NT2/D1 (cell line): ENCODE results near the gene ZNF329.

Experiments used
- DNase-seq: peaks from one replicate; pipeline ENCODE4 v3.0.0-alpha.2; 2011; ENCODE audit warnings: low read depth, low spot score
- H3K27me3 ChIP-seq: 2 replicates; pipeline ENCODE4 v1.6.0; 2011; ENCODE audit warnings: mild to moderate bottlenecking; ENCODE audit not compliant: insufficient read length, insufficient read depth
- H3K36me3 ChIP-seq: 2 replicates; pipeline ENCODE4 v1.6.1; 2011; ENCODE audit warnings: mild to moderate bottlenecking, low read length, mixed read lengths; ENCODE audit not compliant: insufficient read depth, insufficient read length
- H3K4me1 ChIP-seq: 2 replicates; pipeline ENCODE4 v1.5.1; 2011; ENCODE audit not compliant: insufficient read depth, insufficient read length
- H3K4me3 ChIP-seq: 2 replicates; pipeline ENCODE4 v1.5.1; 2011; ENCODE audit warnings: low read depth; ENCODE audit not compliant: insufficient read length
- H3K9ac ChIP-seq: 2 replicates; pipeline ENCODE4 v1.6.0; 2011; ENCODE audit warnings: low read depth; ENCODE audit not compliant: insufficient read length
- H3K9me3 ChIP-seq: 2 replicates; pipeline ENCODE4 v1.5.1; 2011; ENCODE audit warnings: mild to moderate bottlenecking, low read length; ENCODE audit not compliant: insufficient read depth
- SUZ12 ChIP-seq: IDR thresholded peaks from 2 replicates; pipeline ENCODE4 v1.6.1; 2011; ENCODE audit not compliant: insufficient read length, insufficient read depth; ENCODE audit errors: extremely low read depth
- YY1 ChIP-seq: IDR thresholded peaks from 2 replicates; pipeline ENCODE4 v1.6.1; 2011; ENCODE audit not compliant: insufficient read length, insufficient read depth
- ZNF274 ChIP-seq: IDR thresholded peaks from 2 replicates; pipeline ENCODE4 v1.6.1; 2011; ENCODE audit warnings: mild to moderate bottlenecking, low read depth, low read length

Gene ZNF329

DNA sequence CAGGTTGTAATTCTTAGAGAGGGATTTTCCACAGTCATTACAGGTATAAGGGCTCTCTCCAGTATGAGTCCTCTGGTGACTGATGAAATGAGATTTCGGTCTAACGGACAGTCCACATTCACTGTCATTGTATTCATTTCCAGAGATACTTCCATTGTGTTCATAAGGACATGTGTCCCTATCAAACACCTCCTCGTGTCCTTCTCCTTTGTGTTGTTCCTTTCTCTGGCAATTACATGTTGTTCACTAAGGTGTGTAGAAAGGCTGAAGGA lies 42.1 kb downstream of the ZNF329 start:
- Histone ChIP-seq H3K36me3 (peaks cover 27% of the 10 kb centered on the region), H3K4me1 (no peaks in the 10 kb centered on the region), H3K9ac (no peak overlapping the region), H3K4me3 (no peak overlapping the region), H3K9me3 (peaks cover 96% of the 10 kb centered on the region), H3K27me3 (no peaks in the 10 kb centered on the region)
- DNase-seq, result no peak
- TF ChIP-seq SUZ12 (no peak), YY1 (no peak), ZNF274 (peak; percentile 9; the same call in 1 of the 2 replicates)

DNA sequence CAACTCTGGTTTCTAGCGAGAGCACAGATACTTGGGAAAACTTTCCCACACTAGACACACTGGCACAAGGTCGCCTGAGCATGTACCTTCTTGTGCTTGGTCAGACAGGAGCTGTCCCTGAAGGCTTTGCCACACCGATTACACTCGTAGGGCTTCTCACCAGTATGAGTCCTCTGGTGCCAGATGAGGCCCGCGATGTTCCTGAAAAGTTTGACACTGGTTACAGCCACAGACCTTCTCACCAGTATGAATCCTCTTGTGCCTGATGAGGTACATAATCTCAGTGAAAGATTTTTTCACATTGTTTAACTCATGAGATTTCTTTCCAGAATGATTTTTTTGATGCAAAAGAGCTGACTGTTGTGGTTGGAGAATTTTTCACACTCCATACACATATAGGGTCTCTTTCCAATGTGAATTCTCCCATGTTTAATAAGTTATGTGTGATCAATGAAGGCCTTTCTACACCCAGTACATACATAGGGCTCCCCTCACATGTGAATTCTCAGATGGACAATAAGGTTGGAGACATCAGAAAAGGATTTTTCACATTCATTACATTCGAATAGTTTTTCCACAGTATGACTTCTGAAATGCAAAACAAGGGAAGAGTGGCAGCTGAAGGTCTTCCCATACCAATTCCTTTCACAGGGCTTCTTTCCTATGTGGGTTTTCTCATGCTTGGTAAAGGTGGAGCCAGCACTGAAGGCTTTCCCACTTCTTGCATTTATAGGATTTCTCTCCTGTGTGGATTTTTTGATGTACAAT lies 42.6 kb downstream of the ZNF329 start:
- Histone ChIP-seq H3K27me3 (no peaks in the 10 kb centered on the region), H3K36me3 (peaks cover 27% of the 10 kb centered on the region), H3K4me1 (no peaks in the 10 kb centered on the region), H3K9ac (no peak overlapping the region), H3K9me3 (peaks cover 96% of the 10 kb centered on the region), H3K4me3 (no peak overlapping the region)
- no peak for DNase-seq
- TF ChIP-seq ZNF274 (peak; percentile 99), YY1 (no peak), SUZ12 (no peak)

DNA sequence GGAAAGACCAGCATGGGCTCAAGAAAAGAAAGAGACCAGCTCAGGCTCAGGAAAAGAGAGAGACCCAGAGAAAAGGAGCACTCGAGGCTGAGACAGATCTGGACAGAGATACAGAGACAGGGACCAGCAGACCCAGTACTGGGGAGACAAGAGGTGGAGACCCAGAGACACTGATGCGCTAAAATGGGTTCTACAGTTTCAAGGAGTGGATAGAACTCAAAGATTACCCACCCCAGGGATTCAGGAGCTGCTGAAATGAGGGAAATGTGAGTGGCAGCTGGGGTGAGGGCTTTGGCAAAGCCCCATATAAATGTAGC lies 51.9 kb downstream of the ZNF329 start:
- peaks cover 7% of the 10 kb centered on the region for H3K4me1 ChIP-seq
- DNase-seq, result no peak
- H3K36me3 ChIP-seq, result peaks cover 18% of the 10 kb centered on the region
- H3K9me3 ChIP-seq, result peaks cover 22% of the 10 kb centered on the region
- peak overlapping the region; percentile 93 for H3K4me3 ChIP-seq
- H3K9ac ChIP-seq, result peak overlapping the region; percentile 37
- TF ChIP-seq YY1 (no peak), SUZ12 (no peak), ZNF274 (no peak)
- no peaks in the 10 kb centered on the region for H3K27me3 ChIP-seq

DNA sequence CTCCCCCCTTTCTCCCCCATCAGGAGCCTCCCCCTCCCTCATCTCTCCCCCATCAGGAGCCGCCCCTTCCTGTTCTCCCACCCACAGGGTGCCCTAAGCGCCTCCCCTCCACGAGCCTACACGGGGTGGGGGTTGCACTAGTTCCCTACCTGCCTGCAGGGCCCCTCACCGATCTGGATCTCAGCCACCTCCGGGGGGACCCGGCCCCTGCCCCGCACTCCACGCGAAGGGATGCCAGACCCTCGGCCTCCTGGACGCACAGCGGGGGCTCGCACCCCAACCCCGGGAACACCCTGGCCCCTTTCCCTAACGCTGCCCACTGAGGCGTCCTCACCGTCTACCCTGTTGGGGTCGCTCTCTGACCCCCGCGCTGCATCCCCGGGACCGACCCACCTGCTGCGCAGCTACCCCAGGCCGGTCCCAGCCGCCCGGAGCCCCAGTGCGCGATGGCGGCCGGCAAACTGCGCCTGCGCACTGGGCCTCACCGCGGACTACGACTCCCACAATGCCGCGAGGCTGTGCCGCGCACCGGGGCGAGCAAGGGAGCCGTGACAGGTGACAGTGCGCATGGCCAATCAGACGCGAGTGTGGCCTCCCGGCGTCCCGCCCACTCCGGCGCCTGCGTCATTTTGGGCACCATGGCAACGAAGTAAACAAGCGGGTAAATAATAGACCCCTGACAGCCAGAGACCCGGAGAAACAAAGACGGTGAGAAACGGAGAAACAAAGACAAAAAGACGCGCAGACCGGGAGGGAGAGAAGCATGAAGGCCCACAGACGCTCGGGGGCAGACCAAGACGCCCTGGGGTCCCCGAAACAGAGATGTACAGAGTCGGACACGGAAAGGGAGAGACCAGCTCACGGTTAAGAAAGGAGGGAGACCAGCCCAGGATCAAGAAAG lies 52.6 kb downstream of the ZNF329 start, which contains the start of gene ZSCAN18:
TSS of gene ZSCAN18 (minus strand) at position 451 of the 901 bp plus-strand sequence. CDS start 7,964 bp downstream, outside the sequence.
- H3K36me3 ChIP-seq, result peaks cover 24% of the 10 kb centered on the region
- no peak for TF ChIP-seq ZNF274
- TF ChIP-seq SUZ12, result no peak
- TF ChIP-seq YY1, result peak; percentile 30
- H3K27me3 ChIP-seq, result no peaks in the 10 kb centered on the region
- peak; percentile 92 for DNase-seq
- H3K9me3 ChIP-seq, result peaks cover 16% of the 10 kb centered on the region
- peak within 1 kb of the TSS; percentile 93 for H3K9ac ChIP-seq
- H3K4me1 ChIP-seq, result peaks cover 7% of the 10 kb centered on the region
- H3K4me3 ChIP-seq, result peak within 1 kb of the TSS; percentile 93

DNA sequence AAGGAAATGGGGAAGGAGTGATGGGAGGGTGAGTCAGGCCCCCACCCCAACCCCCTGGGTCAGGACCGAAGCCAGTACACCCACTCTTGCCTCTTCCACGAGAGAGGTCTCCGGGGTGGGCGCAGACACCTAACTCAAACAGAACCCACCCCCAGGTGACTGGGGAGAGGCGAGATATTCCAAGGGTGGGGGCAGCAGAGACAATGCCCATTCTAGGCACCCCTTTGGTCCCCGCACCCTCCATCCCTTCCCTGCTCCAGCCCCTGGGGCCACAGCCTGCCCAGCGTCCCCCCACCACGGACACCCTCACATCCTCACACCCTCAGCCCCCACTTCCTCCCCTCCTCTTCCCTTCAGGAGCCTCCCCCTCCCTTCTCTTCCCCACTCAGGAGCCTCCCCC lies 53.2 kb downstream of the ZNF329 start:
- no peak for TF ChIP-seq ZNF274
- TF ChIP-seq SUZ12, result no peak
- TF ChIP-seq YY1, result no peak
- peak overlapping the region; percentile 70 for H3K9ac ChIP-seq
- H3K27me3 ChIP-seq, result no peaks in the 10 kb centered on the region
- H3K36me3 ChIP-seq, result peaks cover 25% of the 10 kb centered on the region
- peak overlapping the region; percentile 48 for H3K4me3 ChIP-seq
- H3K4me1 ChIP-seq, result peaks cover 7% of the 10 kb centered on the region
- no peak for DNase-seq
- peaks cover 9% of the 10 kb centered on the region; the same call in 1 of the 2 replicates for H3K9me3 ChIP-seq

DNA sequence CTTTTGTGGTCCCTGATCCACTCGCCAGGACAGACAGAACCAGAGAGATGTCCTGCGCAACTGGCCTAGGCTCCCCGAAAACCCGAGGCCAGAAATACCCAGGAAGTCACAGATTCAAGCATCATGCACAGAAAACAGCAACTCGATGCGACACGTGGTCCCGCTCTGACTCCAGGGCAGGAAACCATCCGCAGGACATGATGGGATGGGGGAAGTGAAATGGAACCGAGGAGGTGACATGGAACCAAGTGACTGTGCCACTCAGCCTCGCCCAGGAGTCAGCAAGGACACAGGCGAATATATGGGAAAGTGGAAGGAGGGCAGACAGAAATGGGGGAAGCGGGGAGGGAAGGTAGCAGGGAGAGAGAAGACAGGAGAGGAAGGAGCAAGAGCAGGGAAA lies 53.7 kb downstream of the ZNF329 start:
- TF ChIP-seq ZNF274, result no peak
- TF ChIP-seq SUZ12, result no peak
- TF ChIP-seq YY1, result no peak
- Histone ChIP-seq H3K9ac (peak overlapping the region; percentile 70), H3K4me1 (peaks cover 8% of the 10 kb centered on the region), H3K9me3 (peaks cover 4% of the 10 kb centered on the region; the same call in 1 of the 2 replicates), H3K36me3 (peaks cover 27% of the 10 kb centered on the region), H3K27me3 (no peaks in the 10 kb centered on the region), H3K4me3 (peak overlapping the region; percentile 48)
- DNase-seq, result no peak

DNA sequence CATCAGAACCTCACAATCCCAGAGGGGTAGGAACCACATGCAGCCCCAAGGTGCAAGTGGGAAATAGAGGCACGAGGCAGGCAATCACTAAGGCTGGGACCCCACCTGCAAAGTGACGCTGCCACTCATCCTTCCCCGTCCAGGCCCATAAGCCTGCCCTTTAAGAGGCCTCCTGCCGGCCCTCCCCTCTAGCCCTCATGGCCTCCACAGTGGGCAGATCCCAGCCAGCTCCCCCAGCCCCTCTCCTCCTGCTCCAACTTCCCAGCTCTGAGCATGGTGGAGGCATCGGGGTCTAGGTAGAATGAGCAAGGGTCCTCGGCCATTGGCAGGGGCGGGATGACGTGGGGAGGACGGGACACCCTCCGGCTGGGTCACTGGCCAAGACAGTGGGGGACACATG lies 55.3 kb downstream of the ZNF329 start:
- H3K4me3 ChIP-seq, result no peak overlapping the region
- no peak for TF ChIP-seq SUZ12
- TF ChIP-seq YY1, result no peak
- TF ChIP-seq ZNF274, result no peak

More for the DNA sequence above, 55.3 kb downstream of the ZNF329 start:
- H3K4me1 ChIP-seq, result peaks cover 12% of the 10 kb centered on the region
- H3K9me3 ChIP-seq, result no peaks in the 10 kb centered on the region
- peaks cover 28% of the 10 kb centered on the region for H3K36me3 ChIP-seq
- H3K27me3 ChIP-seq, result no peaks in the 10 kb centered on the region
- no peak for DNase-seq
- no peak overlapping the region for H3K9ac ChIP-seq
